IMR-90 (cell line): ENCODE measurements around the gene CLEC7A. TPM values are rescaled to one million over a fixed set of nuclear protein-coding genes. Genes with fewer than 3 reads are reported as not detected.

Experiments used
- ATAC-seq: fragments of 200-7000 bp; cut with Tn5 transposase; 2 replicates; pipeline ENCODE4 v1.9.1; 2020; ENCODE audit warnings: low read depth, mild to moderate bottlenecking, moderate library complexity
- BruUV-seq: library from RNA; stranded (reverse); fragments of 400-500 nt; replicated peaks from 2 replicates; lab custom pipeline; 2021; lab: Mats Ljungman, UMichigan
- CTCF ChIA-PET: fragments of 300-600 bp; formaldehyde crosslinking; extraction: SDS; loops from one replicate; lab custom pipeline; 2021; ENCODE audit warnings: antibody characterized with exemption; lab: Yijun Ruan, JAX
- POLR2A ChIA-PET: fragments of 300-600 bp; sonication (Branson Sonifier 250); formaldehyde crosslinking; loops from one replicate; lab custom pipeline; 2022; ENCODE audit warnings: antibody characterized with exemption; ENCODE audit not compliant: unreplicated experiment; lab: Charles Lee
- DNase-seq: peaks from one replicate; pipeline ENCODE4 v3.0.0; 2013
- H2AFZ ChIP-seq: replicated peaks from 2 replicates; pipeline ENCODE3; 2013; ENCODE audit warnings: low read length, mild to moderate bottlenecking; ENCODE audit not compliant: poor library complexity
- H2AK5ac ChIP-seq: 2 replicates; pipeline ENCODE4 v1.6.1; 2013; ENCODE audit warnings: low read depth, low read length, inconsistent platforms
- H2AK9ac ChIP-seq: replicated peaks from 2 replicates; pipeline ENCODE3; 2013; ENCODE audit warnings: mild to moderate bottlenecking, low read depth, low read length, moderate library complexity; ENCODE audit not compliant: poor library complexity
- H2BK120ac ChIP-seq: 2 replicates; pipeline ENCODE4 v1.6.1; 2013; ENCODE audit warnings: low read depth, low read length, inconsistent platforms
- H2BK15ac ChIP-seq: 3 replicates; pipeline ENCODE4 v1.6.1; 2013; ENCODE audit warnings: low read depth, low read length, inconsistent platforms
- H2BK20ac ChIP-seq: 2 replicates; pipeline ENCODE4 v1.6.1; 2013; ENCODE audit warnings: low read depth, mild to moderate bottlenecking, inconsistent platforms, low read length, moderate library complexity
- H2BK5ac ChIP-seq: 2 replicates; pipeline ENCODE4 v1.6.1; 2013; ENCODE audit warnings: mild to moderate bottlenecking, low read depth, low read length, inconsistent platforms; ENCODE audit not compliant: poor library complexity, severe bottlenecking
- H3K14ac ChIP-seq: replicated peaks from 2 replicates; pipeline ENCODE4 v1.6.1; 2013; ENCODE audit warnings: low read depth, low read length, inconsistent platforms
- H3K18ac ChIP-seq: 2 replicates; pipeline ENCODE4 v1.6.1; 2013; ENCODE audit warnings: low read depth, low read length, control low read depth
- H3K23ac ChIP-seq: 2 replicates; pipeline ENCODE4 v1.6.1; 2013; ENCODE audit warnings: low read depth, low read length, inconsistent platforms
- H3K27ac ChIP-seq: 2 replicates; pipeline ENCODE4 v1.5.1; 2013; ENCODE audit warnings: mild to moderate bottlenecking, control low read depth, low read length; ENCODE audit not compliant: insufficient read depth
- H3K27me3 ChIP-seq: 2 replicates; pipeline ENCODE4 v1.6.1; 2013; ENCODE audit warnings: low read length; ENCODE audit not compliant: control insufficient read depth, insufficient read depth
- H3K36me3 ChIP-seq: 2 replicates; pipeline ENCODE4 v1.6.1; 2013; ENCODE audit warnings: low read length, mixed read lengths; ENCODE audit not compliant: control insufficient read depth, insufficient read depth
- H3K4ac ChIP-seq: 2 replicates; pipeline ENCODE4 v1.6.1; 2013; ENCODE audit warnings: low read depth, low read length, inconsistent platforms
- H3K4me1 ChIP-seq: 2 replicates; pipeline ENCODE4 v1.6.1; 2013; ENCODE audit warnings: low read length, mixed read lengths; ENCODE audit not compliant: control insufficient read depth, insufficient read depth
- H3K4me2 ChIP-seq: 2 replicates; pipeline ENCODE4 v1.6.1; 2013; ENCODE audit warnings: low read depth, mild to moderate bottlenecking, control low read depth, low read length, moderate library complexity
- H3K4me3 ChIP-seq: 2 replicates; pipeline ENCODE4 v1.5.1; 2013; ENCODE audit warnings: low read depth, mild to moderate bottlenecking, control low read depth, low read length, moderate library complexity; ENCODE audit not compliant: insufficient read depth
- H3K56ac ChIP-seq: 2 replicates; pipeline ENCODE4 v1.6.1; 2013; ENCODE audit warnings: low read length, inconsistent platforms; ENCODE audit not compliant: insufficient read depth; ENCODE audit errors: extremely low read depth
- H3K79me1 ChIP-seq, 2 experiments: 2 replicates each; pipeline ENCODE4 v1.6.1; 2013; ENCODE audit warnings: low read length in 2 of 2, inconsistent platforms in 1 of 2, low read depth in 1 of 2
- H3K9ac ChIP-seq: 2 replicates; pipeline ENCODE4 v1.6.1; 2013; ENCODE audit warnings: low read depth, low read length, control low read depth
- H3K9me1 ChIP-seq: 2 replicates; pipeline ENCODE4 v1.6.1; 2013; ENCODE audit warnings: low read length, inconsistent platforms; ENCODE audit not compliant: insufficient read depth
- H3K9me3 ChIP-seq: 2 replicates; pipeline ENCODE4 v1.6.1; 2013; ENCODE audit warnings: low read length; ENCODE audit not compliant: control insufficient read depth, insufficient read depth
- H4K20me1 ChIP-seq: 2 replicates; pipeline ENCODE4 v1.6.1; 2013; ENCODE audit warnings: low read length, inconsistent platforms; ENCODE audit not compliant: insufficient read depth
- H4K5ac ChIP-seq: 2 replicates; pipeline ENCODE4 v1.6.1; 2013; ENCODE audit warnings: mild to moderate bottlenecking, low read depth, low read length, control low read depth
- H4K8ac ChIP-seq, 2 experiments: 2 replicates each; pipeline ENCODE4 v1.6.1; 2013; ENCODE audit warnings: low read depth in 2 of 2, low read length in 2 of 2, control low read depth in 1 of 2, inconsistent platforms in 1 of 2
- H4K91ac ChIP-seq: 2 replicates; pipeline ENCODE4 v1.6.1; 2013; ENCODE audit warnings: low read depth, low read length, inconsistent platforms; ENCODE audit not compliant: insufficient read depth
- CHD1 ChIP-seq: IDR thresholded peaks from 2 replicates; pipeline ENCODE4 v1.6.1; 2012; ENCODE audit warnings: low read depth, low read length, improper control_type of control experiment
- FOS ChIP-seq: fragments of 150-350 bp; IDR thresholded peaks from 2 replicates; pipeline ENCODE4 v1.6.1; 2016; ENCODE audit warnings: low read depth, low read length
- MAFK ChIP-seq: IDR thresholded peaks from 2 replicates; pipeline ENCODE4 v1.6.1; 2012; ENCODE audit warnings: low read depth, low read length, improper control_type of control experiment
- NFE2L2 ChIP-seq: fragments of 150-350 bp; IDR thresholded peaks from 2 replicates; pipeline ENCODE4 v1.6.1; 2016; ENCODE audit warnings: low read depth, mild to moderate bottlenecking, low read length
- POLR2A ChIP-seq: IDR thresholded peaks from 2 replicates; pipeline ENCODE4 v1.6.1; 2012; ENCODE audit warnings: mild to moderate bottlenecking, low read depth, low read length
- SMC3 ChIP-seq: fragments of 150-350 bp; IDR thresholded peaks from 2 replicates; pipeline ENCODE4 v1.6.1; 2016; ENCODE audit warnings: low read depth, mild to moderate bottlenecking, antibody characterized with exemption, low read length, moderate library complexity
- USF2 ChIP-seq: fragments of 150-350 bp; IDR thresholded peaks from 2 replicates; pipeline ENCODE4 v1.6.1; 2017; ENCODE audit warnings: mild to moderate bottlenecking, antibody characterized with exemption, low read length, low read depth
- dilution Hi-C: fragments of 300-500 bp; cut with HindIII; formaldehyde crosslinking; loops from one replicate; pipeline ENCODE4 v1.14.3; 2018; ENCODE audit warnings: low sequenced_read_pairs; ENCODE audit not compliant: unreplicated experiment
- in situ Hi-C: fragments of 300-500 bp; cut with MboI; formaldehyde crosslinking; loops from 3 replicates; pipeline ENCODE4 v1.14.3; 2019; ENCODE audit warnings: low sequenced_read_pairs, inconsistent platforms, mixed read lengths
- intact Hi-C: fragments of 100-400 bp; cut with micrococcal nuclease; formaldehyde crosslinking; loops from 2 replicates; pipeline ENCODE4 v1.10.0; 2022
- polyA plus RNA-seq, 3 experiments: library from polyadenylated mRNA; depleted of rRNA; stranded (reverse); fragments of >200 nt; gene quantifications; 2 replicates each; pipeline ENCODE4 v1.2.3, GENCODE V29; 2012; ENCODE audit warnings: low replicate concordance in 1 of 3
- total RNA-seq: library from RNA; depleted of rRNA; stranded (reverse); fragments of >200 nt; gene quantifications from 2 replicates; pipeline ENCODE4 v1.2.3, GENCODE V29; 2012
- TF ChIP-seq, protein P1 (sequence below): conservative IDR thresholded peaks from 2 replicates; pipeline ENCODE4 v1.5.1; 2012; ENCODE audit warnings: mild to moderate bottlenecking, low read depth, low read length, improper control_type of control experiment

The CLEC7A gene
- total and polyA plus RNA-seq, 2 of the 4 experiments (the other 2 are of a cell fraction): not detected

DNA sequence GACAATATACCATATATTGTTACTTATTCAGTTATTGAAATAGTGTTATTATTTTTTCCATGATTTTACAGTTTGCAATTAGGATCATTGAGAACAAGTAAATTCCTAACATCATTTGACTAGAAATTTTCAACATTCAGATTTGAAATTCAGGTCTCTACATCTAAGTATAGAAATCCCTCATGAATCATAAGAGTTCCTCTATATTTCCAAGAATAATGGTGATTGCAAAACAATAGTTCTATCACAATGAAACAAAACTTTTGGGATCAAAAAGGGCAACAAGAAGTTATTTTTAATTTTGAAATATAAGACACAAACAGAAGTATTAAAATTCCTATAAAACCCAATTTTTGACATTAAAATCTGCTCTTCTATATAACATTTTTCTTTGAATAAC is 42.0 kb downstream of the CLEC7A start:
- Histone ChIP-seq H2AFZ (no peak overlapping the region), H2AK9ac (no peak overlapping the region), H3K4me3 (no peak overlapping the region), H2BK5ac (no peak overlapping the region), H3K79me1 (no peaks in the 10 kb centered on the region), H3K4ac (no peak overlapping the region), H3K4me2 (no peak overlapping the region), H3K27ac (no peak overlapping the region), H3K14ac (no peak overlapping the region), H3K9ac (no peak overlapping the region), H2BK20ac (no peak overlapping the region), H3K23ac (no peak overlapping the region), H3K56ac (no peak overlapping the region), H3K36me3 (no peaks in the 10 kb centered on the region), H4K20me1 (no peaks in the 10 kb centered on the region), H3K9me1 (no peaks in the 10 kb centered on the region), H3K27me3 (no peaks in the 10 kb centered on the region), H3K18ac (no peak overlapping the region), H4K5ac (no peak overlapping the region), H3K4me1 (no peaks in the 10 kb centered on the region), H4K8ac (no peak overlapping the region), H2BK120ac (no peak overlapping the region), H3K9me3 (peaks cover 3% of the 10 kb centered on the region), H2BK15ac (no peak overlapping the region), H2AK5ac (no peak overlapping the region), H4K91ac (no peak overlapping the region)
- in situ Hi-C loops: no loop called here
- intact Hi-C loops: no loop called here
- TF ChIP-seq FOS: no peak
- TF ChIP-seq, protein P1, sequence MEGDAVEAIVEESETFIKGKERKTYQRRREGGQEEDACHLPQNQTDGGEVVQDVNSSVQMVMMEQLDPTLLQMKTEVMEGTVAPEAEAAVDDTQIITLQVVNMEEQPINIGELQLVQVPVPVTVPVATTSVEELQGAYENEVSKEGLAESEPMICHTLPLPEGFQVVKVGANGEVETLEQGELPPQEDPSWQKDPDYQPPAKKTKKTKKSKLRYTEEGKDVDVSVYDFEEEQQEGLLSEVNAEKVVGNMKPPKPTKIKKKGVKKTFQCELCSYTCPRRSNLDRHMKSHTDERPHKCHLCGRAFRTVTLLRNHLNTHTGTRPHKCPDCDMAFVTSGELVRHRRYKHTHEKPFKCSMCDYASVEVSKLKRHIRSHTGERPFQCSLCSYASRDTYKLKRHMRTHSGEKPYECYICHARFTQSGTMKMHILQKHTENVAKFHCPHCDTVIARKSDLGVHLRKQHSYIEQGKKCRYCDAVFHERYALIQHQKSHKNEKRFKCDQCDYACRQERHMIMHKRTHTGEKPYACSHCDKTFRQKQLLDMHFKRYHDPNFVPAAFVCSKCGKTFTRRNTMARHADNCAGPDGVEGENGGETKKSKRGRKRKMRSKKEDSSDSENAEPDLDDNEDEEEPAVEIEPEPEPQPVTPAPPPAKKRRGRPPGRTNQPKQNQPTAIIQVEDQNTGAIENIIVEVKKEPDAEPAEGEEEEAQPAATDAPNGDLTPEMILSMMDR: no peak
- no peak for TF ChIP-seq POLR2A
- no peak for TF ChIP-seq MAFK
- no peak for TF ChIP-seq USF2
- TF ChIP-seq SMC3: no peak
- TF ChIP-seq CHD1: no peak
- no peak for TF ChIP-seq NFE2L2
- no TSS peak for BruUV-seq
- dilution Hi-C loops: no loop called here
- CTCF ChIA-PET: no interaction called here
- DNase-seq (no peak), ATAC-seq (no peak)
- POLR2A ChIA-PET: no interaction called here
